ENCODE data around the gene SMARCD1.

DNA sequence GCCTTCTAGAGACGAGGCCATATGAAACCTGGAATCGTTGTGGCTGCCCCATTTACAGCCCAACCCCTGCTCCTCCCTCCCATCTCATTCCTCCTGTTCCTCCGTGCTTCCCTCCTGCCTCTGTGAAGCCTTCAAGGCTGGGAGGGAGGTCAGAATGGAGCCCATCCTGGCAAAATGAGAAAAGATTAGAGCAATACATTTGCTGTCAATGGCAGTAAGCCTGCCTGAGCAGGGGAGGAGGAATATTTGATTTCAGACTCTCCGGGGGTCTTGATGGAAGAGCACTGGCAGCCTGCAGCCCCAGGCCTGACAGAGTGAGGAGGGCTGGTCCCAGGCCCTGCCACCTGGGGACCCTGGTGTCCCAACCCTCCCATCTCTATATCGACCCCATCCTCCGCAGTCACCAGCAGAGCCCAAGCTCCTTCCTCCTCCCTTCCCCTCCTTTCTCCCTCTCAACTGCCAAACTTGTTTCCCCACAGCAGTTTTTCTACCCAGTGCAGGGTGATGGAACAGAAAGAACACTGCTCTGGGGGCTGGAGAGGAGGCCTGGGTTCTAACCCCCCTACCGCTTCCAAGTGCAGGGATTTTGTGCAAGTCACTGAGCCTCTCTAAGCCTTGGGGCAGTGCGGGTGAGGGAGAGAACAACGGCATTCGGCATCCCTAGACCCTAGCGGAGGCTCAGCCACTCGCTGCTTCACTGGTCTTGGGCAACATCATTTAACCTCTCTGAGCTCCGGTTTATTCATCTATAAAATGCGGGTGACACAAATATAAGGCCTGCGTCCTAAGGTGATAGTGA lies 43.9 kb upstream of the SMARCD1 start:
- no peak for TF ChIP-seq CTCF (IDR thresholded peaks at IDR 0.05)
- TF ChIP-seq POLR2A (IDR thresholded peaks at IDR 0.05): no peak

All from lower leg skin (tissue), 3 donors.